Stomach (tissue), 19 donors: ENCODE measurements around the gene SGCE. TPM values are rescaled to one million over a fixed set of nuclear protein-coding genes. Genes with fewer than 3 reads are reported as not detected.
"Not testable (repeated sequence)": the region's sequence is repeated elsewhere in the genome, so short reads cannot be mapped to it uniquely, and the experiment has no call there.

ENCODE experiments used
- DNase-seq, 2 donors: peaks; one replicate each; pipeline versions ENCODE4 v3.0.0 to v3.0.0-alpha.2; 2013 to 2019
- H3K27ac ChIP-seq, 5 donors: fragments of 200-600 bp in 4 of 5; sonication (generic) in 4 of 5; one replicate each; pipeline ENCODE4 v1.5.1; 2013 to 2019; ENCODE audit warnings: mild to moderate bottlenecking in 1 of 5, moderate library complexity in 1 of 5
- H3K27me3 ChIP-seq, 3 donors: fragments of 200-600 bp; sonication (generic); one replicate each; pipeline ENCODE4 v1.5.1; 2017 to 2019; ENCODE audit warnings: mixed run types in 1 of 3
- H3K36me3 ChIP-seq, 4 donors: fragments of 200-600 bp; sonication (generic); 1 replicate in 3 of 4; 2 replicates in 1 of 4; pipeline ENCODE4 v1.5.1; 2016 to 2019
- H3K4me1 ChIP-seq, 4 donors: fragments of 200-600 bp; sonication (generic); one replicate each; pipeline ENCODE4 v1.5.1; 2016 to 2019
- H3K4me3 ChIP-seq, 4 donors: fragments of 200-600 bp; sonication (generic) in 3 of 4; one replicate each; pipeline ENCODE4 v1.5.1; 2016 to 2019; ENCODE audit warnings: mild to moderate bottlenecking in 1 of 4
- H3K9me3 ChIP-seq, 4 donors: fragments of 200-600 bp; sonication (generic); one replicate each; pipeline ENCODE4 v1.5.1; 2016 to 2019
- CTCF ChIP-seq, 7 experiments: fragments of 450-650 bp in 4 of 7; fragments of 200-600 bp in 3 of 7; sonication (generic) in 3 of 7; IDR thresholded peaks; one replicate each; pipeline ENCODE4 v1.5.1; 2016 to 2019; ENCODE audit warnings: antibody characterized with exemption in 7 of 7, control low read depth in 2 of 7, mild to moderate bottlenecking in 1 of 7
- EP300 ChIP-seq: sonication (generic); formaldehyde crosslinking; IDR thresholded peaks from one replicate; pipeline ENCODE4 v1.6.1; 2017; ENCODE audit warnings: antibody characterized with exemption
- POLR2A ChIP-seq, 4 donors: fragments of 450-650 bp; IDR thresholded peaks; one replicate each; pipeline ENCODE4 v1.6.1; 2016; ENCODE audit warnings: antibody characterized with exemption in 4 of 4, control low read depth in 2 of 4, mild to moderate bottlenecking in 1 of 4, moderate library complexity in 1 of 4
- POLR2AphosphoS5 ChIP-seq, 3 donors: sonication (generic); formaldehyde crosslinking; IDR thresholded peaks; one replicate each; pipeline ENCODE4 v1.6.1; 2016; ENCODE audit warnings: antibody characterized with exemption in 3 of 3
- WGBS, 5 donors: extraction: QIAGEN DNeasy Blood & Tissue Kit in 3 of 5; methylation state at CpG; one replicate each; pipeline versions ENCODE4 v1.1.5 to v1.1.7; 2013 to 2018; 5-methylcytosine and 5-hydroxymethylcytosine counted together
- intact Hi-C: fragments of 100-400 bp; cut with DNase I; formaldehyde crosslinking; loops from one replicate; pipeline ENCODE4 v1.15.1; 2023; ENCODE audit warnings: low total_unique reads
- long read RNA-seq, 10 donors: transcript quantifications; one replicate each; lab custom pipeline, GENCODE V29; 2026
- polyA plus RNA-seq, 3 donors: library from polyadenylated mRNA; stranded (reverse); fragments of 200-250 nt; gene quantifications; one replicate each; pipeline ENCODE4 v1.2.3, GENCODE V29; 2013
- total RNA-seq, 5 donors: library from RNA; depleted of rRNA; stranded (reverse); fragments of >200 nt; gene quantifications; one replicate each; pipeline versions ENCODE4 v1.1.0 to v1.2.3, GENCODE V29; 2014 to 2016
- donor health status: healthy with polysubstance abuse.
- donor health status: Bipolar disorder and iron deficiency.
- donor health status: healthy.

SGCE gene
- total RNA-seq (100 to 1,000 TPM in 2 of 5 donors, 10 to 100 TPM in 3; 66.5 to 142 (median 78.7) TPM), polyA plus RNA-seq (10 to 100 TPM; 12.0 to 18.9 (median 12.6) TPM)
- long read RNA-seq, donor 1, transcript SGCE-299 (11 exons, 1,614 nt), result major isoform, 10 of 15 reads
- long read RNA-seq, donor 1, partial matches to known transcripts, result 0 of 15 reads
- long read RNA-seq, donor 1, other reads (novel, unspliced or antisense), result 0 of 15 reads
- long read RNA-seq, donor 2, transcript SGCE-299 (11 exons, 1,614 nt), result major isoform, 11 of 56 reads
- long read RNA-seq, donor 2, partial matches to known transcripts, result 36 of 56 reads
- long read RNA-seq, donor 2, other reads (novel, unspliced or antisense), result 0 of 56 reads
- long read RNA-seq, donor 3, partial matches to known transcripts, result 0 of 7 reads
- long read RNA-seq, donor 3, other reads (novel, unspliced or antisense), result 0 of 7 reads
- long read RNA-seq, donor 4, result 0 reads
- long read RNA-seq, donor 5, transcript SGCE-299 (11 exons, 1,614 nt), result major isoform, 8 of 17 reads
- long read RNA-seq, donor 5, partial matches to known transcripts, result 0 of 17 reads
- long read RNA-seq, donor 5, other reads (novel, unspliced or antisense), result 0 of 17 reads
- long read RNA-seq, donor 6, transcript SGCE-299 (11 exons, 1,614 nt), result major isoform, 27 of 44 reads
- long read RNA-seq, donor 6, transcript SGCE-207 (10 exons, 1,672 nt), result minor isoform, 7 of 44 reads
- long read RNA-seq, donor 6, partial matches to known transcripts, result 0 of 44 reads
- long read RNA-seq, donor 6, other reads (novel, unspliced or antisense), result 0 of 44 reads
- long read RNA-seq, donor 7, transcript SGCE-299 (11 exons, 1,614 nt), result major isoform, 9 of 22 reads
- long read RNA-seq, donor 7, partial matches to known transcripts, result 5 of 22 reads
- long read RNA-seq, donor 7, other reads (novel, unspliced or antisense), result 0 of 22 reads
- long read RNA-seq, donor 8, partial matches to known transcripts, result 0 of 9 reads
- long read RNA-seq, donor 8, other reads (novel, unspliced or antisense), result 0 of 9 reads
- long read RNA-seq, donor 9, partial matches to known transcripts, result 0 of 11 reads
- long read RNA-seq, donor 9, other reads (novel, unspliced or antisense), result 0 of 11 reads
- long read RNA-seq, donor 10, partial matches to known transcripts, result 0 of 6 reads
- long read RNA-seq, donor 10, other reads (novel, unspliced or antisense), result 0 of 6 reads

DNA sequence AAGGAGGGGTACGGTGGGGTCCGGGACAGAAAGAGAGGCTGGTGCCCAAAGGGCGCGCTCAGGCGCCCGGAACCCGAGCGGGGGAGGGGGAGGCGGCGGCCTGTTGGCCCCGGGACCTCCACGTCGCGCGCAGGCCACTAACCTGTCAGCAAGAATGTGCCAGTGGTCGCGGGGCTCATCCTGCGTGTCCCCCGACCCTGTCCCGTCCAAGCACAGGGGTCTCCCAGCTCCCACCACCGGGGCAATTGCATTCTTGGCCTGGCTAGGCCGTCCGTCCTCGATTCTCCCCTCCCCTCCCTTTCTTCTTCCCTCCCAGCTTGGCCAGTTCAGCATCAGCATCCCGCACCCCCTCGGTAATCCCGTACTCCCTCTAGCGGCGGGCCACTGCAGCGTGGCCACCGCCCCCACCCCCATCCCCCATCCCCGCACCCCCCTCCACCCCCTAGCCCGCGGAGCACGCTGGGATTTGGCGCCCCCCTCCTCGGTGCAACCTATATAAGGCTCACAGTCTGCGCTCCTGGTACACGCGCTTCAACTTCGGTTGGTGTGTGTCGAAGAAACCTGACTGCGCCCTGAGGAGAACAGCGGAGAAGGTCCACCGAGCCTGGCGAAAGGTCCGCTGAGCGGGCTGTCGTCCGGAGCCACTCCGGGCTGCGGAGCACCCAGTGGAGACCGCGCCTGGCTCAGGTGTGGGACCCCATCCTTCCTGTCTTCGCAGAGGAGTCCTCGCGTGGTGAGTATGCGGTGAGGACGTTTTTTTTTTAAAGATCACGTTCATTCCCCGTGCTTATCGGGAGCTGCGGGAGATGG, at the start of gene SGCE:
Gene SGCE, minus strand, starts transcription at position 286 of the 810 bp plus-strand sequence. Its CDS starts 35 bp downstream, at position 251.
- no peak for TF ChIP-seq POLR2AphosphoS5 (IDR thresholded peaks at IDR 0.05)
- peak in 4 of 7 experiments; percentile 7 to 81 (median 64) for TF ChIP-seq CTCF (IDR thresholded peaks at IDR 0.05)
- DNase-seq, result peak; percentile 51 to 93
- intact Hi-C loops, result no loop called here
- H3K36me3 ChIP-seq, result no peaks in the 10 kb centered on the region
- peak within 1 kb of the TSS; percentile 57 to 85 (median 80) for H3K27ac ChIP-seq
- peaks cover 0 to 15% (median 5%) of the 10 kb centered on the region in 4 donors for H3K9me3 ChIP-seq
- peaks cover 0 to 43% (median 25%) of the 10 kb centered on the region in 3 donors for H3K27me3 ChIP-seq
- H3K4me1 ChIP-seq, result peaks cover 0 to 50% (median 29%) of the 10 kb centered on the region in 4 donors
- H3K4me3 ChIP-seq, result peak within 1 kb of the TSS; percentile 55 to 69 (median 58)
- WGBS, 5 donors, result 25 to 35% (median 26%) methylated on average over 57 to 63 of the region's 63 CpGs

GRCh38 chr7:94705155-94706021, 49.5 kb upstream of the SGCE start:
- H3K9me3 ChIP-seq, H3K27me3 ChIP-seq, H3K36me3 ChIP-seq, H3K4me1 ChIP-seq, H3K27ac ChIP-seq, DNase-seq, intact Hi-C loops, H3K4me3 ChIP-seq: not testable (repeated sequence)
- WGBS, 5 donors, result 88 to 99% (median 97%) methylated on average over 16 to 39 of the region's 39 CpGs

DNA sequence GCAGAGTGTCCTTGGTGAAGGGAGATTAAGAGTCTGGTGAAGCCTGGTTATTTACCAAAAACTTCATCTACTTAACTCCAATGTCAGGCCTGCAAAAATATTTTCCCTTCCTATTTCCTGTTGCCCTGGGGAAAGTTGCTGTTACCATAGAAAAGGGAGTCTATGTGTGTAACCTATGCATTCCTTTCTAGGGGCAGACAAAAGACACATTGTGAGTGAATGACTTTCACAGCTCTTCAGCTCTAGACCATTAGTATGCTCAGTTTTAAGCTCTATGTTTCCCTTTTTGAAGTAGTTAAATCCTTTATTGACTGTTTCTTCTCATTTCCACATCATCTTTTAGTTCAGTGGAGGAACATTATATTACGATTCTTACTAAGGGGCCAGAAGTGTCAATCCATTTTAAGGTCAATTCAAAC, 45.6 kb upstream of the SGCE start:
- DNase-seq, result peak in 1 of 2 donors; percentile 74
- Histone ChIP-seq H3K36me3 (no peaks in the 10 kb centered on the region), H3K4me1 (peaks cover 0 to 18% (median 5%) of the 10 kb centered on the region in 4 donors), H3K27me3 (no peaks in the 10 kb centered on the region), H3K4me3 (no peak overlapping the region), H3K9me3 (no peaks in the 10 kb centered on the region), H3K27ac (no peak overlapping the region)
- intact Hi-C loops, result no loop called here
- TF ChIP-seq POLR2A (IDR thresholded peaks at IDR 0.05) (no peak), POLR2AphosphoS5 (IDR thresholded peaks at IDR 0.05) (no peak), EP300 (no peak), CTCF (IDR thresholded peaks at IDR 0.05) (no peak)
- WGBS, 5 donors, result 37 to 71% (median 46%) methylated on average over 1 of the region's 1 CpG
